Raji (cell line): ENCODE results near the gene GRIPAP1.

Experiments
- POLR2A ChIP-seq: IDR thresholded peaks from 2 replicates; pipeline ENCODE4 v1.6.1; 2011; ENCODE audit warnings: low read depth, low read length, control low read depth; ENCODE audit not compliant: insufficient read depth

GRIPAP1 gene

DNA sequence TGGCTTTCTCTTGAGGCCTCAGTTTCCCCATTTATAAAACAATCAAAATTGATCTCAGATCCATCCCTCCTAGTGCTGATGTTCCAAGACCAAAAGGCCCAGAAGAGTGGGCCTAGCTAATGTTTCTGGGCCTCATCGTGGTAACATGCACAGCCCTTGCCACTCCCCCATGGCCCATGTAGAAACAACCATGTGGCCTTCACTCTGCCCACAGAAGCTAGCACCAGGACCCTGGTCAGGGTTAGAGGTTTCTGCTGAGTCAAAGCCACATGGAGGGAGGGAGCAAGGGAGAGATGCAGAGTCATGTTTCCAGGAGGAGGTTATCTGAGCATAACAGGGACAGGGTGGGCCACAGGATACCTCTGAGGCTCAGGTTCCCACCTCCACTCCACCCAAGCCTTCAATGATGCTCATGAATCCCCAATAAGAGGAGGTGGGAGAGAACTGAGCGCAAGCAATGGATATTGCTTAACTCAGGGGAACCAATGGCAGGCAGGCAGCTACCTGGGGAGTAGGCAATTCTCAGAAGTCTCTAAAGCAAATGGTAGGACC is 61.6 kb downstream of the GRIPAP1 start:
- TF ChIP-seq POLR2A = no peak

DNA sequence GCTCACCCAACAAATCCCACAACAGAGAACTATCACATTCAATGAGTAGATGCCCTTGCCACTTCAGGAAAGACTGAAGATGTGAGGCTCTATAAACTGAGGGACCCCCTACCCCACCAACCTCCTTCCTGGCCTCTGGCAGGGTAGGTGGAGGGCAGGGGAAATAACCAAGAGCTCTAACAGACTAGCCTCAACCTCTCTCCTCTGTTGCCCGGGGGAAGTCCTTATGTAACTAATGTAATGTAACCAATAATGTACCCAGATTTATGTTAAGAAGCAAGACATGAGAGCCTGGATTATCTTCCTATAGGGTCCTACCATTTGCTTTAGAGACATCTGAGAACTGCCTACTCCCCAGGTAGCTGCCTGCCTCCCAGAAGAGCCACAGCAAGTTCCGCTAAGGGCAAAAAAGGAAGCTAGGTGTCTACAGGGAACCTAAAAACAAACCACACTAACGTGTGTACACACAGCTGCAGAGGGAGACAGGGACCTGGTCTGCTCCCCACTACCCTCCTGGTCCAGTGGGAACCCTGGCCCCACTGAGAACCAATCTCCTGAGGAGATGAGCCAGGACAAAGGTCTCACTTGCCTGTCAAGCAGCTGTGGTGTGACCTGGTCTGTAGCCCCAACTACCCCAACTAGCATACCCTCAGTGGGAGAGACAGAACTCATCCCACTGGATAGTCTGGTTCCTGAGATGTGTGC is 62.4 kb downstream of the GRIPAP1 start:
- peak; percentile 33; the same call in 1 of the 2 replicates for TF ChIP-seq POLR2A

DNA sequence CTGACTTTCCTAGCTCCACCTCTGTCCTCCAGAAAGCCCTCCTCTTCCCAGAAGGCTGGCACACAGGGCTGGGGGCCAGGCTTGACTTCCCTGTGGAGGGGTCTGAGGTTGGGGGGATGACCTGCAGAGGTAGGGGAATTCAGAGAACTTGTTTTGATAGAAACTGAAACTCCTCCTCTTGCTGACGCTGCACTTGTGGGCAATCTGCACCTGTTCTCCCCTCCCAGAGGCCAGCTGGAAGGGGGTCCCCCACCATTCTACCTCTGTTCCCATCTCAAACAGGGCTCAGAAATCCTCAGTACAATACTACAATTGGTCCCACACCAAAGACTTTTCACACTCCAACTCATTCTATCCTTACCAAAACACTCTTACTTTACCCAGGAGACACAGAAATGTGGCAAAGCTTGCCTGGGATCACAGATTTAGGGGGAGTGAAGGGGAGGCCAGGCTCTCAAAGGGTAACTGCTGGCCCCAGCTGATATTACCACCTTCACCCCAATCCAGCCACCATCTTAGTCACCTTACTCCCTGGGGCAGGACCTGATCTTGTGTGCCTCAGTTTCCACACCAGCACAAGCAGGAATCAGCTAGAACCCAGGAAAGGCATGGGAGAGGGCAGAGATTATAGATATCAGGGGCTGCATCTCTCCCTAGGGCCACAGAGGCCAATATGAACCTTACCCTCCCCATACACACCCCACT is 63.2 kb downstream of the GRIPAP1 start:
- no peak for TF ChIP-seq POLR2A

DNA sequence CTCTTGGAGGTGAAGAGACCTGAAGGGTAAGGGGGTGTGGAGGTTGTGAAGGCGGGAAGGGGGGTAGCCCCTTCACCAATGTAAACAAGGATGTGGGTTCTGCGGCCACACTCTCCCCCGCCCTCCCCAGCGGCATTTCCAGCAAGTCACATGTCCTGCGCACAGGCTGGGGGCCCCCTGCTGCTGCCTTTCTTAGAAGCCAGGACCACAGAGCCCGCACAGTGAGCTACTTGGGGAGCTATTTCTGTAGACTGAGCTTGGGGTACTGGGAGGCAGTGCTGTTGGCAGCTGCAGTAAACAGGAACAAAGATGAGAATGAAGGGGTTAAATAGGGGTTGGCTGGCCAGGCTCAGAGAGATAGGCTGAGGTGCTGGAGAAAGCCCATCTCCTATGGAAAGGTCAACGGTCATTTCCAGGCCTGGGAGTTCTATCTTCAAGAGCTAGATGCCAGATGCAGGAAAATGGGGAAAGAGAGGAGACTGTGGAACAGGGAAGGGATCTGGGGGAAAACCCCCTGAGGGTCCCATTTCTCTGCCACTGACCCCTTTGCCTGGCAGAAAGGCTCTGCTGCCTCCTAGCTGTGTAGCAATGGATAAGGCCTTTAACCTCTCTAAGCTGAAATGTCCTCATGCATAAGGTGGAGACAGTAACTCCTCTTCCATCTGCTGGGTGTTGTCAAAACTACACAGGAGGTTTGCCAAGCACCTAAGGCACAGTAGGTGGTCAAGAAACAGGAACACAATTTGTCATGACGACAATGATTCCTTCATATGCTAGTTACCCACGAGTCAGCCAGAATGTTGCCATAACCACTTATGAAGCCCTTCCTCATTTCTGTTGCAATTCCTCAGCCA is 64.8 kb downstream of the GRIPAP1 start:
- peak; percentile 21; the same call in 1 of the 2 replicates for TF ChIP-seq POLR2A

DNA sequence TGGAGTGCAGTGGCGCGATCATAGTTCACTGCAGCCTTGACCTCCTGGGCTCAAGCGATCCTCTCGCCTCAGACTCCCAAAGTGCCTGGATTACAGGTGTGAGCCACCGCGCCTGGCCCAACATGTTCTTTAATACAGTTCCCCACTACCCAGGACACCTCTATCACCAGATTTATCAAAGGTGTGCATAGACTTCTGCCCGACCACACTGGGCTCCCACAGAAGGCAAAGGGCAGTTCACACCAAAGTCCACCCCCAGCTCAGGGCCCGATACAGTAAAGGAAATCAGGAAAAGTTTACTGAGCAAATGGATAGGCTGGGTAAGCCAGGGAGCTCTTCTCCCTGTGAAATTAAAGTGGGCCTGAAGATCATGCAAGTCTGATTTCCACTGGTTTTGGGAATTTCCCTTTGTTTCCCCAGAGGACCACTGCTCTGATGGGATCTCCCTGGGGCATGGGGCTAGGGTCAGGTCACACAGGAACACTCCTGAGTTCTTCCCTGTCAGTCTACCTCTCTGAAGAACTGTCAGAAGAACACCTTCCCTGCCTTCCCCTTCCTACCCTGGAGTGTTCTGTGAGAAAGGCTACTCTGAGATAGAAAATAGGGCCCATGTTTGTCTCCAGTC is 65.5 kb downstream of the GRIPAP1 start:
- no peak for TF ChIP-seq POLR2A

DNA sequence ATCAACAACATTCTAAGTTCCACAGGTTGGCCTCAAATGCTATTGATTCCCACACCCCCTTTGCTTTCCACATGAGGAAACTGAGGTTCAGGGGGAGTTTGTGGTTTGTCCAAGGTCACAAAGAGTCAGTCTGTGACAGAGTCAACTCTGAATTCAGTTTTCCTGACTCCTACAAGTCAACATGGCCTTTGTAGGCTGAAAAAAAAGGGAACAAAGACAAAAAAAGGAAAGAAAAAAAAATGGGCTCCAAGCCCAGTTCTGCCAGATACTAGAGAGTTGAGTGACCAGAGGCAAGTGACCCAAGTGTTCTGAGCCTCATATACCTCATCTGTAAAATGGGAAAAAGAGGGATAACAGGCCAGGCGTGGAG is 66.8 kb downstream of the GRIPAP1 start:
- no peak for TF ChIP-seq POLR2A

DNA sequence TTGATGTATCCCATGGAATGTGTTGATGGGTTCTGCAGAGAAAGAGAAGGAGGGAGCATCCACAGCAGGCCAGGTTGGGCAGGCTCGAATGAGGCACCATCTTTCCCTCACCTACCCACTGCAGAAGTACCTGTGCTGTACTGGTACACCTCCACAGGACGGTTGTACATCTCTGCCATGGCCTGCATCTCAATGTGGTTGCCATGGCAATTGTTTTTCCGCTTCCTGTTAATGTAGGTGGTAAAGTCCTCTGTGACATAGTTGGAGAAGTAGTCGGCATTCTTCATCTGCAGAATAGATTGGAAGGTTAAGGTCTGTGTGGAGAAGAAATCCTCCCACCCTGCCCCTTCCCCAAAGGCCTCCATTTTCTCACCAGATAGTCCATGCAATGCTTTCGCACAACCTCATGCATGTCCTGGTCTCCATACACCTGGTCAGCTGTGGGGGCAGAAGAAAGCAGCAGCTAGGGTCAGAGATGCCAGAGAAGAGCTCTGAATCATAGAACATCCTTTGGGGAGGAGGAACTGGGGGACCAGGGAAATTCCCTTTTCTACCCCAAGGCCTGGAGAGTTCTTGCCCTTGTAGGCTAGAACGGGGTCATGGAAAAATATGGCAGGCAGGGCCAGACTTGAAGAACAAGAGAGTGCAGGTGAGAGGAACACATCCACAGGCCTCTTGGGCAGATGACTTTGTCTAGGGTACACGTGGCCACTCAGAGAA is 67.3 kb downstream of the GRIPAP1 start:
- no peak for TF ChIP-seq POLR2A

DNA sequence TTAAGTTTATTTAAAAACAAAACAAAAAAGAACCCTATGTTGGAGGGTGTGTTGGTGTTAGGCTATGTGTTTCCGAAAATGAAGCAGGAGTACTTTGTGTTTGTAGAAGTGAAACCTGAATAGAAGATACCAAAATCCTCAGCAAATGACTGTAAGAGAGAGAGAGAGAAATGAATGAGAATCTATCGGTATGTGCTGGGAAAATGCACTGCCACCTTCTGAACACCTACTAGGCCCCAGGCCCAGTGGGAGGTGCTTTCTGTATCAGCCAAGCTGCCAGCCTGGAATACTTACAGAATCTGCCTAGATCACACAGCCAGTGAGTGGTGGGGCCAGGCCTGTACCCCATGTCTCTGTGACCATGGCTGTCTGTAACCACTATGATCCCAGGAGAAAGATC is 68.3 kb downstream of the GRIPAP1 start:
- TF ChIP-seq POLR2A = no peak

DNA sequence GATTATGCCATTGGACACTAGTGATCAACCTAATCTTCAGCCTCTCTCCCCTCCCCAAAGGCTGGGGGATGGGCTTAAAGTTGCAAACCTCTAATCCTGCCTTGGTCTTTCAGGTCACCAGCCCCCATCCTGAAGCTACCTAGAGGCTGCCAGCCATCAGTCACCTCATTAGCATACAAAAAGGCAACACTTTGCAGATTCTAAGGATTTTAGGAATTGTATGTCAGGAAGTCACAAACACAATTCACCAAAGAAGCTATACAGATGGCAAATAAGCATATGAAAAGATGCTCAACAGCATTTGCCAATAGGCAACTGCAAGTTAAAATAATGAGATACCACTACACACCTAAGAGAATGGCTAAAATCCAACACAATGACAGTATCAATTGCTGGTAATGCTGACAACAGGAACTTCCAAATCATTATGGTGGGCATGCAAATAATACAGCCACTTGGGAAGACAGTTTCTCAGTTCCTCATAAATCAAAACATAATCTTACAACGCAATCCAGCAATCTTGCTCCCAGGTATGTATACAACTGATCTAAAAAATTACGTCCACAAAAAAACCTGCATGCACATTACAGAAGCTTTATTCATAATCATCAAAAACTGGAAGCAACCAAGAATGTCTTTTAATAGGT is 74.2 kb downstream of the GRIPAP1 start:
- TF ChIP-seq POLR2A = no peak

DNA sequence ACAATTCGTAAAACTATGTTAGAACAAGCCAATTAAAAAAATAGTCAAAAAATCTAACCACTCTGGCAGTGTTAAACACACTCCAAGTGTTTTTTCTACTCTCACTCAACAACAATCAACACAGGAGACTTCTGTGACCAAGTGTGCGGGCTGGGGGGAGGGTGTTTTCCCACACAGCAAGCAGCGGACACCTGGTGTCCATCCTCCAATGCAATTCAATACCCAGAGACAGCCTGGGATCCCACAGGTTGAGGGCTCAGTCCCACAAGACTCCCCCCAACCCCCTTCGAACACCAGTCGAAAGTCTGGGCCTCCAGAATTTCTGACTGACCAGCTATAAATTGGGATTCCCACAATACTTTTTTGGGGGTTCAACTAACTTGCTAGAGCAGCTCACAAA is 74.9 kb downstream of the GRIPAP1 start:
- TF ChIP-seq POLR2A = no peak

DNA sequence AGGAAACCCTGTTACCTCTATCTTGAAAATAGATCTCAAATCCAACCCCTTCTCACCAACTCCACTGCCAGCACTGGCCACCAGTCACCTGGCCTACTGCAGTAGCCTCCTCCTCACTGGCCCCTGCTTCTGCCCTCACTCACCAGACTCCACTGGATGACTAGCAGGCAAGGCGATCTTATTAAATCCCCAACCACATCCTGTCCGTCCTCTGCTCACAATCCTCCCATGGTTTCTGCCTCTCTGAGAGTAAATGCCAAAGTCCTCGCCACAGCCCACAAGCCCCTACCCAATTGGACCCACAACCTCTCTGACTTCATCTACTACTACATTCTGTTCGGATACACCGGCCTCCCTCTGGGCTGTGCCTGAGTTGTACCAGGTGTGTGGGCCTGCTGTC is 77.8 kb downstream of the GRIPAP1 start:
- TF ChIP-seq POLR2A = no peak

DNA sequence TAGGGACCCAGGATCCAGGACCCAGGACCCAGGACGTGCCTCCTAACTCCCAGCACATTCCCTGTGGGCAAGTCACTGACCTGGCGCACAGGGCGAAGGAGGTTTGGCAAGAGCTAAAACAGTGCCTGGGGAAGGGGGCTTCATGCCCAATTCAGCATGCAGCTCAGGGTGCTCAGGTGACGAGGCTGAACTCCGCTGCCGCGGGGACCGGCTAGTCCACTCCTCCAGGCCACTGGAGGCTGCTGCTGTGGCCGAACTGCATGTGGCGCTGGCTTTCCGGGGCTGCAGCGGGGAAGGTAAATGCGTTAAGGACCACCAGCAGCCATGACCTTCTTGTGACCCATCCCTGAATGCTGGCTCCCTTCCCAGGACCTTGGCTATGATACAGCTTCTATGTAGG is 78.3 kb downstream of the GRIPAP1 start:
- TF ChIP-seq POLR2A = no peak
